ENCODE measurements around the gene ACAT2. TPM values are rescaled to one million over a fixed set of nuclear protein-coding genes. Genes with fewer than 3 reads are reported as not detected.

Gene ACAT2
- total RNA-seq, 1 donor from 2014 or later = 82.0 TPM

DNA sequence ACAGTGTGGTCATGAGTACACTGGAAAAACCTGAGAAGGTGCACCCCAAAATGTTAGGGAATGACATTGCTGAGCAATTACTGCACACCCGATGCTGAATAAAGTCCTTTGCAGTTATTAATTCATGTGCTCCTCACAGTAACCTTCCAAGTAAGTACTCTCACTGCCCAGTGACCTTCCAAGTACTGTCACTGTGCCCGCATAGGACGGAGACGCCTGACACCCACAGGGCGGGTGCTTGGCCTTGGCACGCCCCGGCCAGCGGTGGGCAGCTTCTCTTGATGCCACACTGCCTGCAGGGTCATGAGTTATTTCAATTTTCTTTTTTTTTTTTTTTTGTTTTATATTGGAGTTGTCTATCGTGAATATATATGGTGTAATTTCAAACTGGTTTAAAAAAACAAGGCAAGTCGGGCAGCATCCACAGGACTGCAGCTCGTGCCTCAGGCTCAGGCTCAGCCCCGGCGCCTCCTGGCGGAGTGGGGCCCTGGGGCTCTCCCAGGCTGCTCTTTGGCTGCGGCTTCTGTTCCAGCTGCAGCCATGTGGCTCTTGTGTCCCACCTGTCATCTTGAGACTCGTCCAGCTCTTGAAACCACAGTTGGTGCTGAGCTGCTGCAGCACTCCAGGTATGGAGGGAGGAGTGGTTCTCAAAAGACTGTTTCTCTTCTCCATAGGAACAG is 65.3 kb downstream of the ACAT2 start:
- no peak for DNase-seq
- intact Hi-C loops (cut with micrococcal nuclease) = no loop called here
- ChIA-PET POLR2A (no interaction called here), CTCF (no interaction called here)
- TF ChIP-seq, protein P1, sequence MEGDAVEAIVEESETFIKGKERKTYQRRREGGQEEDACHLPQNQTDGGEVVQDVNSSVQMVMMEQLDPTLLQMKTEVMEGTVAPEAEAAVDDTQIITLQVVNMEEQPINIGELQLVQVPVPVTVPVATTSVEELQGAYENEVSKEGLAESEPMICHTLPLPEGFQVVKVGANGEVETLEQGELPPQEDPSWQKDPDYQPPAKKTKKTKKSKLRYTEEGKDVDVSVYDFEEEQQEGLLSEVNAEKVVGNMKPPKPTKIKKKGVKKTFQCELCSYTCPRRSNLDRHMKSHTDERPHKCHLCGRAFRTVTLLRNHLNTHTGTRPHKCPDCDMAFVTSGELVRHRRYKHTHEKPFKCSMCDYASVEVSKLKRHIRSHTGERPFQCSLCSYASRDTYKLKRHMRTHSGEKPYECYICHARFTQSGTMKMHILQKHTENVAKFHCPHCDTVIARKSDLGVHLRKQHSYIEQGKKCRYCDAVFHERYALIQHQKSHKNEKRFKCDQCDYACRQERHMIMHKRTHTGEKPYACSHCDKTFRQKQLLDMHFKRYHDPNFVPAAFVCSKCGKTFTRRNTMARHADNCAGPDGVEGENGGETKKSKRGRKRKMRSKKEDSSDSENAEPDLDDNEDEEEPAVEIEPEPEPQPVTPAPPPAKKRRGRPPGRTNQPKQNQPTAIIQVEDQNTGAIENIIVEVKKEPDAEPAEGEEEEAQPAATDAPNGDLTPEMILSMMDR (IDR thresholded peaks at IDR 0.05) = no peak
- ATAC-seq (ENCODE audit: low read depth) = no peak
- peaks cover 18% of the 10 kb centered on the region for H3K4me1 Mint-ChIP-seq
- H3K9me3 Mint-ChIP-seq = no peaks in the 10 kb centered on the region
- H3K36me3 Mint-ChIP-seq (ENCODE audit: low read depth) = no peaks in the 10 kb centered on the region
- no peak overlapping the region for H3K4me3 Mint-ChIP-seq
- H3K27ac Mint-ChIP-seq = no peak overlapping the region
- peaks cover 9% of the 10 kb centered on the region for H3K27me3 Mint-ChIP-seq

DNA sequence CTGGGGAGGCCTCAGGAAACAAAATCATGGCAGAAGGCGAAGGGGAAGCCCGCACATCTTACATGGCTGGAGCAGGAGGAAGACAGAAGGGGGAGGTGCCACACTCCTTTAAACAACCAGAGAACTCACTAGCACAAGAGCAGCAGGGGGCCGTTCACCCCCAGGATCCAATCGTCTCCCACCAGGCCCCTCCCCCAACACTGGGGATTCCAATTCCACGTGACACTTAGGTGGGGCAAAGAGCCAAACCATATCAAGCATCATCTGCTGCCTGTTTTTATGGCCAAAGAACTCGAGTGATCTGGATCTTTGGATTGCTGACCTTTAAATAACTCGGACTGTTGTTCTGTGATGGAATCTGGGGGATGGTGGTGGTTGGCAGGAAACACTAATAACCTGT is 66.2 kb downstream of the ACAT2 start:
- Mint-ChIP-seq H3K27me3 (peaks cover 9% of the 10 kb centered on the region), H3K36me3 (ENCODE audit: low read depth) (no peaks in the 10 kb centered on the region), H3K4me3 (no peak overlapping the region), H3K4me1 (peaks cover 18% of the 10 kb centered on the region), H3K9me3 (no peaks in the 10 kb centered on the region), H3K27ac (no peak overlapping the region)
- no peak for DNase-seq
- ATAC-seq (ENCODE audit: low read depth) = no peak
- POLR2A ChIA-PET = no interaction called here
- intact Hi-C loops (cut with micrococcal nuclease) = no loop called here
- CTCF ChIA-PET = no interaction called here
- TF ChIP-seq, protein P1 (IDR thresholded peaks at IDR 0.05) = no peak

Other genes with a start within 250 kb of the ACAT2 start
- 91.0 and 98.2 TPM in 2 replicates for gene SOD2, start 68.8 kb upstream of the ACAT2 start, total RNA-seq
- 124 and 141 TPM in 2 replicates for gene WTAP, start 34.5 kb upstream of the ACAT2 start, total RNA-seq
- gene TCP1, start 27.6 kb downstream of the ACAT2 start, total RNA-seq = 181 and 199 TPM in 2 replicates
- gene MRPL18, start 28.4 kb downstream of the ACAT2 start, total RNA-seq = 44.7 and 47.7 TPM in 2 replicates
- gene PNLDC1, start 38.2 kb downstream of the ACAT2 start, total RNA-seq = 0.24 TPM in 1 of 2 replicates, not detected in the other
- gene MAS1, start 128.9 kb downstream of the ACAT2 start, total RNA-seq = not detected in 2 replicates
- gene IGF2R, start 207.0 kb downstream of the ACAT2 start, total RNA-seq = 69.6 and 79.5 TPM in 2 replicates